WERI-Rb-1 (cell line): ENCODE results near the gene ISX.

Experiments
- DNase-seq: peaks from one replicate; pipeline ENCODE4 v3.0.0-alpha.2; 2020
- H3K27ac ChIP-seq: fragments of 250-450 bp; sonication (Bioruptor Pico); 2 replicates; pipeline ENCODE4 v1.5.1; 2020; ENCODE audit warnings: mild to moderate bottlenecking, moderate library complexity
- H3K27me3 ChIP-seq: fragments of 250-450 bp; sonication (Bioruptor Pico); 2 replicates; pipeline ENCODE4 v1.5.1; 2021; ENCODE audit warnings: mild to moderate bottlenecking, low read depth, moderate library complexity; ENCODE audit not compliant: insufficient read depth, severe bottlenecking
- H3K36me3 ChIP-seq: fragments of 250-450 bp; sonication (Bioruptor Pico); 2 replicates; pipeline ENCODE4 v1.5.1; 2020; ENCODE audit warnings: mild to moderate bottlenecking, moderate library complexity
- H3K4me3 ChIP-seq: 2 replicates; pipeline ENCODE4 v1.5.1; 2011; ENCODE audit warnings: low read depth, mild to moderate bottlenecking, control low read depth, low read length
- H3K9me3 ChIP-seq: fragments of 250-450 bp; sonication (Bioruptor Pico); 2 replicates; pipeline ENCODE4 v1.5.1; 2021; ENCODE audit warnings: mild to moderate bottlenecking, moderate library complexity; ENCODE audit not compliant: severe bottlenecking
- TF ChIP-seq, protein P1 (sequence below): IDR thresholded peaks from 2 replicates; pipeline ENCODE4 v1.5.1; 2011; ENCODE audit warnings: low read depth, mild to moderate bottlenecking, control low read depth, inconsistent platforms, low read length

ISX gene

DNA sequence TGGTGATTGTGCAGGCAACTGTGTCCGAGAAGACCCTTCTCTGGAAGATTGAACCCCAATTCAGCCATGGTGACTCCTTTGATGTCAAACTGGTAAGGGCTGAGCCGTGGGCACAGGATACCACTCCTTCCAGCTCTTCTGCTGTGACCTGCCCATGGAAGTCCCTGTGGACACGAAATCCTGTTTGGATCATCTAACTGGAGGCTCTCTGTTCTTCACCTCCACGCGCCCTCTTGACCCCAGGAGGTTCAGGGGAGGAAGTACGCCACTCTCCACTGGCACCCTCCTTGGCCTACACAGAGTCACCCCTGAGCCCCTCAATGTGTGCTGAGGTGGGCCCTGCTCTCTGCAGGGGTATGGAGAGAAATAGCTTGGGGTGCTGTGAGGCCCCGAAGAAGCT lies 810 bp downstream of the ISX start:
- TF ChIP-seq, protein P1, sequence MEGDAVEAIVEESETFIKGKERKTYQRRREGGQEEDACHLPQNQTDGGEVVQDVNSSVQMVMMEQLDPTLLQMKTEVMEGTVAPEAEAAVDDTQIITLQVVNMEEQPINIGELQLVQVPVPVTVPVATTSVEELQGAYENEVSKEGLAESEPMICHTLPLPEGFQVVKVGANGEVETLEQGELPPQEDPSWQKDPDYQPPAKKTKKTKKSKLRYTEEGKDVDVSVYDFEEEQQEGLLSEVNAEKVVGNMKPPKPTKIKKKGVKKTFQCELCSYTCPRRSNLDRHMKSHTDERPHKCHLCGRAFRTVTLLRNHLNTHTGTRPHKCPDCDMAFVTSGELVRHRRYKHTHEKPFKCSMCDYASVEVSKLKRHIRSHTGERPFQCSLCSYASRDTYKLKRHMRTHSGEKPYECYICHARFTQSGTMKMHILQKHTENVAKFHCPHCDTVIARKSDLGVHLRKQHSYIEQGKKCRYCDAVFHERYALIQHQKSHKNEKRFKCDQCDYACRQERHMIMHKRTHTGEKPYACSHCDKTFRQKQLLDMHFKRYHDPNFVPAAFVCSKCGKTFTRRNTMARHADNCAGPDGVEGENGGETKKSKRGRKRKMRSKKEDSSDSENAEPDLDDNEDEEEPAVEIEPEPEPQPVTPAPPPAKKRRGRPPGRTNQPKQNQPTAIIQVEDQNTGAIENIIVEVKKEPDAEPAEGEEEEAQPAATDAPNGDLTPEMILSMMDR, result no peak
- Histone ChIP-seq H3K4me3 (no peak overlapping the region), H3K27me3 (no peaks in the 10 kb centered on the region)

DNA sequence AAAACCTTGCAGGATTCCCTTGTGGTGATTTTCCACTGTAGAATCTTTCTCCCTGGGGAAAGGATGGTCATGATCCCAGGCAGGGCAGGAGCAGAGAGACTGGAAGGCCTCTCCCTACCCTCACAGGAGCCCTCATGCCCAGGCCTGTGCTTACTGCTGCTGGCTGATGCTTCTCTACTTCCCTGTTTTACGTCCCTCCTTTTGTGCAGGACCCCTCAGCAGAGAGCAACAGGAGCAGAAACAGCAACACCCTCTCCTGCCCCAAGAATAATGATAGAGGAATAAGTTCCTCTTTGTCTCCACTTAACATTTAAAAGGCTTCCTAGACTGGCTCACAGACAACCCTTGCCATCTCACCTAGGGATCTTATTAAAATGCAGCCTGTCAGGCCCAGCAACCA lies 3.6 kb downstream of the ISX start:
- DNase-seq, result no peak
- Histone ChIP-seq H3K27me3 (no peaks in the 10 kb centered on the region), H3K36me3 (no peaks in the 10 kb centered on the region), H3K9me3 (no peaks in the 10 kb centered on the region), H3K27ac (no peak overlapping the region), H3K4me3 (no peak overlapping the region)
- TF ChIP-seq, protein P1, result no peak

More for the DNA sequence above, 810 bp downstream of the ISX start:
- H3K9me3 ChIP-seq, result no peaks in the 10 kb centered on the region
- H3K36me3 ChIP-seq, result no peaks in the 10 kb centered on the region
- no peak overlapping the region for H3K27ac ChIP-seq
- DNase-seq, result no peak

DNA sequence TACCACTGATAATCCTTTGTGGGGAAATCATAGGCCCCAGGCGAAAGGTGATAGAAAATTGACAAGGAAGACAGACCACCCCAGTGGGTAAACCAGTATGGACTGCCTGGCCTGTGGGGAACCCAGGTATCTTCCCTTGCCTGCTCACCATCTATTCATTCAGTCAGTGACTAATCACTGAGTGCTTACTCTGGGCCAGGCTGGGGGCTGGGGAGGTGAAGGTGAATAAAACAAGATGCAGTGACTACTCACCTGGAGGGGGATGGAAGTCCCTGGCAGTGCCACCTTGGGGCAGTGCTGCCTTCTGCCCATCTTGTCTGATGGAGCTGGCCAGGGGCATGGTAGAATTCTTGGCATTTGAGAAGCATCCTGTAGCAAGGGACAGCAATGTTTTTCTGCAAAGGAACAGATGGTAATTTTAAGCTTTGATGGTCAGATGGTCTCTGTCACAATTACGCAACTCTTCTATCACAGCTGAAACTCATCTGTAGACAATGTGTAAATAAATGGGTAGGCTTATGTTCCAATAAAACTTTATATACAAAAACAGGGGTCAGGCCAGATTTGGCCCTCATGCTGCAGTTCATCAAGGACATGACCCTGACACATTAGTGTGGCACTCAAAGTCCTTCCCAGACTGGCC lies 4.6 kb downstream of the ISX start:
- no peaks in the 10 kb centered on the region for H3K27me3 ChIP-seq
- H3K4me3 ChIP-seq, result no peak overlapping the region
- DNase-seq, result no peak
- no peak overlapping the region for H3K27ac ChIP-seq
- no peaks in the 10 kb centered on the region for H3K36me3 ChIP-seq
- H3K9me3 ChIP-seq, result no peaks in the 10 kb centered on the region
- TF ChIP-seq, protein P1, result no peak

DNA sequence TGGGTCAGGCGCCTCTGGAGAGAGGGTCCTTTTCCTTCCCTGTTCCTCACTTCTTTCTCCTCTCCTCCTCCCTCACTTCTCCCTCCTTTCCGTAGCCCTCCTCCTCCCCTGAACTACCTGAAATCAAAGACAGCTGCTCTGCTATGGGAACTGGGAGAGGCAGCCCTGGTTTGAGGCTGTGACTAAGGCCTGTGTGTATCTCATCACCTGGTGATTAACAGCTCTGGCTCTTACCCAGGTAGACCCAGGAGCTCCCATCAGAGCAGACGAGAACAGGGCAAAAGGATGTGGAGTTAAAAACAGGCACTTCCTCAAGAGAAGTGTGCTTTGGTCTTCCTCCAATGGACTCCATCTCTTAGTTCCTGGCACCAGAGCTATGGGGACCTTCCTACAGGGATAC lies 5.8 kb downstream of the ISX start:
- no peak for DNase-seq
- Histone ChIP-seq H3K36me3 (no peaks in the 10 kb centered on the region), H3K4me3 (no peak overlapping the region), H3K27ac (no peak overlapping the region), H3K27me3 (no peaks in the 10 kb centered on the region), H3K9me3 (no peaks in the 10 kb centered on the region)
- TF ChIP-seq, protein P1, result no peak

DNA sequence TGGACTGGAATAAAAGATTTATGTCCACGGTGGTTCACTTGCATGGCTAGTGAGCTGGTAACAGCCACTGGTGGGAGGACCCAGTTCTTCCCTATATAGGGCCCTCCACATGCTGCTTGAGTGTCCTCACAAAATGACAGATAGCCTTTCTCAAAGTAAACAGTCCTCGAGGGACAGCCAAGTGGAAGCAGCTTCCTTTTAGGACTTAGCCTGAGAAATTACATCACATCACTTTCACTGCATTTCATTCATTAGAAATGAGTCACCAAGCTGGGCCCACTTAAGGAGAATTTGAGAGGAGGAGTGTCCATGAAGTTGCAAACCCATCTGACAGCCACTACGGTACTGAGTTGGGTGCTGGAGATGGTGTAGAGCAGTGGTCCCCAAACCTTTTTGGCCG lies 7.0 kb downstream of the ISX start:
- TF ChIP-seq, protein P1, result no peak
- H3K4me3 ChIP-seq, result no peak overlapping the region
- DNase-seq, result no peak
- no peak overlapping the region for H3K27ac ChIP-seq
- H3K36me3 ChIP-seq, result no peaks in the 10 kb centered on the region
- H3K27me3 ChIP-seq, result no peaks in the 10 kb centered on the region
- no peaks in the 10 kb centered on the region for H3K9me3 ChIP-seq

DNA sequence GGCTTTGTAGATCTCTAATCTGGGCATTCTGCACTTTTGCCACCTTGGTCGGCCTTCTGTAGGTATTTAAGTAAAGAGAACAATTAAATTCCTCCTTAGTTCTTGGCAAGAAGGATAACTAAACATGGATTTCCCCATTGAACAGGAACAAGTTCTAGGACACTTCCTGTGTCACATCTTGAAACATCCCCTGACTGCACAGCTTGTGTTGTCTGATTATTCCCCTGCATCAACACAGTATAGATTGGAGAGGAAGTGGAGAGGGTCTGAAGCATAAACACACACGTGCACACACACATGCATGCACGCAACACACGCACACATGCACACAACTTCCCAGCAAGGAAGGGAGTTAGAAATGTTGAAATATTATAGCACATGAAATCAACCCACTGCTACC lies 8.6 kb downstream of the ISX start:
- Histone ChIP-seq H3K27me3 (no peaks in the 10 kb centered on the region), H3K9me3 (no peaks in the 10 kb centered on the region), H3K27ac (no peak overlapping the region), H3K4me3 (no peak overlapping the region), H3K36me3 (no peaks in the 10 kb centered on the region)
- DNase-seq, result no peak
- TF ChIP-seq, protein P1, result no peak
